ENCODE results near the gene ATF5. TPM values are rescaled to one million over a fixed set of nuclear protein-coding genes. Genes with fewer than 3 reads are reported as not detected.

The ATF5 gene
- total and polyA plus RNA-seq, 4 donors: 11.6 to 43.3 (median 18.9) TPM

DNA sequence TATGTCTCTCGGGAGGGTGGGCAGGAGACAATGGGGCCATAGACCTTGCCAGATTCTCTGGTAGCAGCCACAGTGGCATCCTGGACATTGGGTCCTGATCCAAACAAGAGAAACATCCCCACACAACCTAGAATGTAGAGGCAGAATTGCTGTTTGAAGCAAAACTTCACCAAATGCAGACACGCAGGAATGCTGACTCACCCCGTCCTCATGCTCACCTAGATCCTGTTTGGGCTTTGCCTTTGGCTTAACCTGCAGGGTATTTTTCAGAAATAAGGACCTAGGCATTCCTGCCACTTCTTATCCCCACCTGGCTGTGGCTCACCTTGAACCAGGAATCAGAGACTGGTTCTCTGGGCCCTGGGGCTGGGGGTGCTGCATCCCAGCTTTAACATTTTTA lies 44.2 kb upstream of the ATF5 start:
- Histone ChIP-seq H3K9me3 (ENCODE audit: control insufficient read depth, low read length) (no peaks in the 10 kb centered on the region), H3K36me3 (ENCODE audit: control insufficient read depth in 1 of 2, insufficient read depth in 2 of 2, low read length in 1 of 2) (peaks cover 5 to 25% of the 10 kb centered on the region in 2 donors), H3K4me1 (ENCODE audit: control insufficient read depth in 1 of 2, insufficient read depth in 2 of 2, low read length in 2 of 2) (no peaks in the 10 kb centered on the region), H3K27ac (ENCODE audit: low read depth in 1 of 2, low read length in 2 of 2) (no peak overlapping the region), H3K27me3 (ENCODE audit: control insufficient read depth in 1 of 2, insufficient read depth in 2 of 2, low read length in 1 of 2) (no peaks in the 10 kb centered on the region), H3K4me3 (ENCODE audit: low read length in 2 of 2) (no peak overlapping the region)
- 91 to 96% methylated on average over 3 of the region's 3 CpGs for WGBS, 2 donors
- DNase-seq (no peak), ATAC-seq (ENCODE audit: low FRiP score) (no peak)
- intact Hi-C loops (cut with DNase I): loop anchor here in 1 of 2 donors (5.0 kb wide), 1 partner anchor 43 kb away; the partner anchor contains the start of genes ATF5 and NUP62

DNA sequence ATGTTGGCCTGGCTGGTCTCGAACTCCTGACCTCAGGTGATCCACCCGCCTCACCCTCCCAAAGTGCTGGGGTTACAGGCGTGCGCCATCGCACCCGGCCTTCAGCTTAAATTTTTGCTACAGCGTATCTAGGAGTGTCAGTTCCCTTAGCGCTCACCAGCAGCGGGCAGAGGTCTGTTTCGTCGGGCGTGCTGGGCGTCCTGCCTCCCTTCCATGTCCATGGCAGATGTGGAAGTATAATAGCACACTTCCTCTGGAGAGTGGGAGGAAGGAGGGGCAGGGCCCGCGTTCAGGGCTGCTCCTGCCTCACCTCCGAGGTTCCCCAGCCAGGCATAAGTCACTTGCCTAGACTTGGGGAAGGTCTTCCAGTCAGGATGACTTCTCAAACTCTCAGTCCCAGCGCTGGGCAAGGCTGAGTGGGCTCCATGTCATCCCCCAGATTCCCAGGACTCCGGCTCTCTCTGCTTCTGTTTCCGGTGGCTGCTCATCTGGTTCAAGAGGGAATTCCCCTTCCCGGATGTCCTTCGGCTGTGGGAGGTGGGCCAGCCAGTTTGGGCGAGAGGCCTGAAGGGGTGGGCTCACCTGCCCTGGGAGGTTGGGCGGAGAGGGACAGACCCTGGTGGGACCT lies 41.9 kb upstream of the ATF5 start:
- peaks cover 3 to 14% of the 10 kb centered on the region in 2 donors for H3K36me3 ChIP-seq (ENCODE audit: control insufficient read depth in 1 of 2, insufficient read depth in 2 of 2, low read length in 1 of 2)
- ATAC-seq (ENCODE audit: low FRiP score) (no peak), DNase-seq (no peak)
- intact Hi-C loops (cut with DNase I): no loop called here
- no peaks in the 10 kb centered on the region for H3K4me1 ChIP-seq (ENCODE audit: control insufficient read depth in 1 of 2, insufficient read depth in 2 of 2, low read length in 2 of 2)
- H3K27ac ChIP-seq (ENCODE audit: low read depth in 1 of 2, low read length in 2 of 2): no peak overlapping the region
- WGBS, 2 donors: 80 to 83% methylated on average over 21 to 23 of the region's 23 CpGs
- H3K27me3 ChIP-seq (ENCODE audit: control insufficient read depth in 1 of 2, insufficient read depth in 2 of 2, low read length in 1 of 2): no peaks in the 10 kb centered on the region
- no peak overlapping the region for H3K4me3 ChIP-seq (ENCODE audit: low read length in 2 of 2)
- no peaks in the 10 kb centered on the region for H3K9me3 ChIP-seq (ENCODE audit: control insufficient read depth, low read length)

DNA sequence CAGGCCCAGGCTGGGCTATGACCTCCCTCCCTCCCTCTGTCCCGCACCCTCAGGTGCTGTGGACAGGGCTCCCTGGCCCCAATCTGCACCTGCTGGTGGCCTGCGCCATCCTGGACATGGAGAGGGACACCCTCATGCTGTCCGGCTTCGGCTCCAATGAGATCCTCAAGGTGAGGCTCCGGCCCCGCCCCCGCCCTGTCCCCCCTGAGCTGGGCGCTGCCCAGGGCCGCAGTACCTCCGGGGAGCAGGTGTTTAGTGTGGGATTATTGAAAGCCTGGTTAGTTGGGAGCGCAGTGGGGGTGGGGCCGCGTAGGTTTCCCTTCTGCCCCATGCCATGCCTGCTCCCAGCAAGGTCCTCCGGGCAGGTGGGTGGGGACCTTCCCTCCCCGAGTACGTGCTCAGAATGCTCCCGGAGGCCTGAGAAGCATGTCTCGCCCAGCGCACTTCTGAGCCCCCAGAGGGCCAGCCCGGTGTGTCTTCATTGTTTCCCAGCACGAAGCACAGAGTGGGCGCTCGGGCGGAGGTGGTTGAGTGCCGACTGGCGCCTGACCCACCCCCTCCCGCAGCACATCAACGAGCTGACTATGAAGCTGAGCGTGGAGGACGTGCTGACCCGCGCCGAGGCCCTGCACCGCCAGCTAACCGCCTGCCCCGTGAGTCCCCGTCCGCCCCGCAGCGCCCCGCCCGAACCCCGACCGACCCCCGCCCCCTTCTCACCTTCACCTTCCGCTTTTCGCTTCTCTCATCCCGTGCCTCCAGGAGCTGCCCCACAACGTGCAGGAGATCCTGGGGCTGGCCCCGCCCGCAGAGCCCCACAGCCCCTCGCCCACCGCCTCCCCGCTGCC lies 41.1 kb upstream of the ATF5 start:
- ATAC-seq (ENCODE audit: low FRiP score): no peak
- Histone ChIP-seq H3K4me3 (ENCODE audit: low read length in 2 of 2) (no peak overlapping the region), H3K36me3 (ENCODE audit: control insufficient read depth in 1 of 2, insufficient read depth in 2 of 2, low read length in 1 of 2) (peaks cover 3 to 11% of the 10 kb centered on the region in 2 donors), H3K27me3 (ENCODE audit: control insufficient read depth in 1 of 2, insufficient read depth in 2 of 2, low read length in 1 of 2) (no peaks in the 10 kb centered on the region), H3K27ac (ENCODE audit: low read depth in 1 of 2, low read length in 2 of 2) (no peak overlapping the region), H3K4me1 (ENCODE audit: control insufficient read depth in 1 of 2, insufficient read depth in 2 of 2, low read length in 2 of 2) (no peaks in the 10 kb centered on the region), H3K9me3 (ENCODE audit: control insufficient read depth, low read length) (no peaks in the 10 kb centered on the region)
- DNase-seq: no peak
- WGBS, 2 donors: 75 to 86% methylated on average over 50 to 54 of the region's 54 CpGs
- intact Hi-C loops (cut with DNase I): no loop called here

DNA sequence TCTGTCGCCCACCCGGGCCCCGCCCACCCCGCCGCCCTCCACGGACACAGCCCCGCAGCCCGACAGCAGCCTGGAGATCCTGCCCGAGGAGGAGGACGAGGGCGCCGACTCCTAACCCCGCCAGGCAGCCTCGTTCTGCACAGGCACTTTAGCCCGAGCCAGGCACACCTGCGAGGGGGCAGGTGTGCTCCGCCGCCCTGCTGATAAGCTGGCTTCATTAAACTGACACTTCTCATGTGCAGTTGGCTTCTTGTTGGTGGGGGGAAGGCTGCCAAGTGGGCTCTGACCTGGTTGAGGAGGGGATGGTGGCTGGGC lies 40.5 kb upstream of the ATF5 start:
- peaks cover 3 to 7% of the 10 kb centered on the region in 2 donors for H3K36me3 ChIP-seq (ENCODE audit: control insufficient read depth in 1 of 2, insufficient read depth in 2 of 2, low read length in 1 of 2)
- intact Hi-C loops (cut with DNase I): no loop called here
- WGBS, 2 donors: 88 to 90% methylated on average over 11 to 18 of the region's 18 CpGs
- H3K4me1 ChIP-seq (ENCODE audit: control insufficient read depth in 1 of 2, insufficient read depth in 2 of 2, low read length in 2 of 2): no peaks in the 10 kb centered on the region
- no peaks in the 10 kb centered on the region for H3K27me3 ChIP-seq (ENCODE audit: control insufficient read depth in 1 of 2, insufficient read depth in 2 of 2, low read length in 1 of 2)
- H3K9me3 ChIP-seq (ENCODE audit: control insufficient read depth, low read length): no peaks in the 10 kb centered on the region
- no peak overlapping the region for H3K4me3 ChIP-seq (ENCODE audit: low read length in 2 of 2)
- H3K27ac ChIP-seq (ENCODE audit: low read depth in 1 of 2, low read length in 2 of 2): no peak overlapping the region
- DNase-seq: no peak
- no peak for ATAC-seq (ENCODE audit: low FRiP score)

DNA sequence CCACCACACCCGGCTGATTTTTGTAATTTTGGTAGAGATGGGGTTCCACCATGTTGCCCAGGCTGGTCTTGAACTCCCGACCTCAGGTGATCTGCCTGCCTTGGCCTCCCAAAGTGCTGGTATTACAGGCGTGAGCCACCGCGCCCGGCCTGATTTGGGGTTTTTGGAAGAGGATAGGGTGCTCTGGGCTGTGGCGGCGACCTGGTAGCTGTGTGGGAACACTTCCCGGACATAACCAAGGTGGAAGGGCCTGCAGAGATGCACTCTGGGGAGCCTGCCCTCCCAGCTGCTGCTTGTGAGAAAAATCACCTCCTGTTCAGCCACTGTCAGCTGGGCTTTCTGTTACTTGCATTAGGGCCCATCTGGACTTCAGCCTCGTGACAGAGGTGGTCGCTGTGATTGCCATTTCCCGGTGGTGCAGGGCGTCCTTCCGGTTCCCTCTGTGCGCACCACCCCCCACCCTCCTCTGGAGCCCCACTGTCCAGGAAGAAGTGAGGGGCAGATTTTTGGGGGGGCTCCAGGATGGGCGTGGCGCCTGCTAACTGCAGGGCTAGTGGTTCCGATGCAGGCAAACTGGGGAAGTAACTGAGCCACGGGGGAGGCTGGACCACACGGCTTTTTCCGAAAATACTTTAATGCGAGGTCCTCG lies 39.8 kb upstream of the ATF5 start:
- Histone ChIP-seq H3K4me3 (ENCODE audit: low read length in 2 of 2) (no peak overlapping the region), H3K36me3 (ENCODE audit: control insufficient read depth in 1 of 2, insufficient read depth in 2 of 2, low read length in 1 of 2) (peaks cover 3 to 5% of the 10 kb centered on the region in 2 donors), H3K27me3 (ENCODE audit: control insufficient read depth in 1 of 2, insufficient read depth in 2 of 2, low read length in 1 of 2) (no peaks in the 10 kb centered on the region), H3K9me3 (ENCODE audit: control insufficient read depth, low read length) (no peaks in the 10 kb centered on the region), H3K4me1 (ENCODE audit: control insufficient read depth in 1 of 2, insufficient read depth in 2 of 2, low read length in 2 of 2) (no peaks in the 10 kb centered on the region), H3K27ac (ENCODE audit: low read depth in 1 of 2, low read length in 2 of 2) (no peak overlapping the region)
- DNase-seq (no peak), ATAC-seq (ENCODE audit: low FRiP score) (no peak)
- intact Hi-C loops (cut with DNase I): no loop called here
- WGBS, 2 donors: 94 to 96% methylated on average over 23 of the region's 23 CpGs

DNA sequence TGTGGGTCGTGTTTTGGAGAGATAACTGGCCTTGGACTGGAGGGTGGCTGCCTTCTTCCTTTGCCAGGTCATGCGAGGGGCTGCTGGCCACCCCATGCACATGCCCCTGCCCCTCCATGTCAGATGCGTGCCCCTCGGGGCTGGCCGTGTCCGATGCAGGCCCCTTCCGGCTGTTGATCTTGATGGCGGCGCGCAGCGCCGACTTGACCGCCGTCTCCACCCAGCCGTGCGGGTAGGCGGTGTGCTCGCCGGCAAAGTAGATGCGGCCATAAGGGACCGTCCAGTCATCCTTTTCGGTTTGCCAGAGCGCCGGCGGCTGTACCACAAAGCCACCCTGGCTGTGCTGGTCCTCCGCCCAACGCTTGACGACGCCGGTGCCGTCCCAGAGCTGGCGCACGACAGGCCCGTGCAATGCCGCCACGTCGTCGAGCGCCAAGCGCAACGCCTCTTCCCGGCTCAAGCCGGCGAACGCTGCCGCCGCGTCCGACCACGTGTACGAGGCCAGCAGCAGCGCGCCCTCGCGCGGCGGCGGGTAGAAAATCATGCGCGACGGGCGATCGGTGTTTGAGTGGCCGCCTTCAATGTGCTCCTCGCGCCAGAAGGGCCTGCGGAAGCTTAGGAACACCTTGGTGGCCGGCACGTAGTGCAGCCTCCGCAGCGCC lies 39.2 kb upstream of the ATF5 start:
- no peak overlapping the region for H3K4me3 ChIP-seq (ENCODE audit: low read length in 2 of 2)
- DNase-seq: peak; percentile 83 to 93

DNA sequence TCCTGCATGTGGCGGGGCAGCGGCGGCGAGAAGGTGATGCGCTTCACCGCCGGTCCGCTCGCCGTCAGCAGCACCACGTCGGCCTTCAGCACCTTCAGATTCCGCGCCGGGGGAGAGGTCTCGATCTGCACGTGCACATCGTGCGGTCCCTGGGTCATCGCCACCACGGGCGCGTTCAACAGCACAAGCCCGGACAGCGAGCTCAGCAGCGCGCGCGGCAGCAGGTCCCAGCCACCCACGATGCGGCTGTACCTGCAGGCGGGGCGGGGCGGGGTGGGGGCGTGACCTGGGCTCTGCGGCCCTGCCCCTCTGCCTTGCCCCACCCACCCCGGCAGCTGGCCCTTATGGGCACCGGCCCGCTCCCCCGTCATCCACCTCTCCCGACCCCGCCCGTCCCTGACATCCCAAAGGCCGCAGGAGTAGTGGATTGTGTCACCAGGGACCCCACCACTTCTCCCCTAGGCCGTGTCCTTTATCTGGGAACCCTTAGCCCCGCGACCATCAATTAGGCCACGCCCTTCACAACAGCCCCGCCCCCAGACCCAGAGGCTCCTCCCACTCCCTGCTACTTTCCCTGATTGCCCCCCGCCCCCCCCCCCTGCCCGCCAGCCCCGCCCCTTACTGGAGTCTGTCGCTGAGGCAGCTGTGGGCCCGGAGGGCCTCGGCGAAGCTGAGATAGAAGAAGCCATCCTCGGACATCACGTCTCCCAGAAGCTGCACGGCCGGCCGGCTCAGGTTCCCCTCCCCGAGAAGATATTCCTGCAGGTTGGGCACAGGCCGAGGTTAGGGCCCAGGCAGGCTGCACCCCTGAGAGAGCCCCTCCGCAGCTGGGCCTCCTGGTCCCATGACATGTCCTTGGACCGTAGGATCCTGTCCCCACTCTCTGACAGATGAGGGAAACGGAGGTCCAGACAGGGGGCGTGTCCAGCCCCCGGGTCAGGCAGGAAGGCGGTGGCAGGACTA lies 38.4 kb upstream of the ATF5 start:
- H3K27me3 ChIP-seq (ENCODE audit: control insufficient read depth in 1 of 2, insufficient read depth in 2 of 2, low read length in 1 of 2): no peaks in the 10 kb centered on the region
- no peak overlapping the region for H3K4me3 ChIP-seq (ENCODE audit: low read length in 2 of 2)
- 12 to 14% methylated on average over 57 to 69 of the region's 69 CpGs for WGBS, 2 donors
- no peak for DNase-seq
- H3K36me3 ChIP-seq (ENCODE audit: control insufficient read depth in 1 of 2, insufficient read depth in 2 of 2, low read length in 1 of 2): no peaks in the 10 kb centered on the region
- H3K9me3 ChIP-seq (ENCODE audit: control insufficient read depth, low read length): no peaks in the 10 kb centered on the region
- intact Hi-C loops (cut with DNase I): no loop called here
- peak; percentile 2 for ATAC-seq (ENCODE audit: low FRiP score)
- no peak overlapping the region for H3K27ac ChIP-seq (ENCODE audit: low read depth in 1 of 2, low read length in 2 of 2)
- H3K4me1 ChIP-seq (ENCODE audit: control insufficient read depth in 1 of 2, insufficient read depth in 2 of 2, low read length in 2 of 2): no peaks in the 10 kb centered on the region

More for the DNA sequence above, 39.2 kb upstream of the ATF5 start:
- H3K4me1 ChIP-seq (ENCODE audit: control insufficient read depth in 1 of 2, insufficient read depth in 2 of 2, low read length in 2 of 2): no peaks in the 10 kb centered on the region
- intact Hi-C loops (cut with DNase I): no loop called here
- no peaks in the 10 kb centered on the region for H3K36me3 ChIP-seq (ENCODE audit: control insufficient read depth in 1 of 2, insufficient read depth in 2 of 2, low read length in 1 of 2)
- H3K27ac ChIP-seq (ENCODE audit: low read depth in 1 of 2, low read length in 2 of 2): no peak overlapping the region
- no peaks in the 10 kb centered on the region for H3K9me3 ChIP-seq (ENCODE audit: control insufficient read depth, low read length)
- H3K27me3 ChIP-seq (ENCODE audit: control insufficient read depth in 1 of 2, insufficient read depth in 2 of 2, low read length in 1 of 2): no peaks in the 10 kb centered on the region
- 22 to 28% methylated on average over 50 to 71 of the region's 71 CpGs for WGBS, 2 donors
- peak; percentile 72 for ATAC-seq (ENCODE audit: low FRiP score)

DNA sequence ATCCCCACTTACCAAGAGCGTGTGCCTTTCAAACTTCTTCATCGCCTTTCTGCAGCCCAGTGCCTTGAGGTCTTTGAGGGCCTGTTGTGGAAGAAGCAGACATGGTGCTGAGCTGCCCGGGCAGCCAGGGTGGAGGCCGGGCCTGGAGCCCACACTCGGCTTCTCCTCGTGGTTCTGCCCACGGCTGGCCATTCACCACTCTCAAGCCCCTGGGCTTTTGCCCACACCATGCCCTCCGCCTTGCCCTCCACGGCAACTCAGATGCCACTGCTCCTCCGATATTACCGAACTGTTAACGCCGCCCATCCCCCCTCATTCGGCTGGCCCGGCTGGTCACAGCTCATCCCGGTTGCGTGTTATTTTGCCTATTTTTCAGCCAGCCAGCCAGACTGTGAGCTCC lies 37.6 kb upstream of the ATF5 start:
- Histone ChIP-seq H3K4me1 (ENCODE audit: control insufficient read depth in 1 of 2, insufficient read depth in 2 of 2, low read length in 2 of 2) (no peaks in the 10 kb centered on the region), H3K36me3 (ENCODE audit: control insufficient read depth in 1 of 2, insufficient read depth in 2 of 2, low read length in 1 of 2) (no peaks in the 10 kb centered on the region), H3K4me3 (ENCODE audit: low read length in 2 of 2) (no peak overlapping the region), H3K27ac (ENCODE audit: low read depth in 1 of 2, low read length in 2 of 2) (no peak overlapping the region), H3K27me3 (ENCODE audit: control insufficient read depth in 1 of 2, insufficient read depth in 2 of 2, low read length in 1 of 2) (no peaks in the 10 kb centered on the region), H3K9me3 (ENCODE audit: control insufficient read depth, low read length) (no peaks in the 10 kb centered on the region)
- ATAC-seq (ENCODE audit: low FRiP score): no peak
- intact Hi-C loops (cut with DNase I): no loop called here
- 79 to 83% methylated on average over 17 of the region's 17 CpGs for WGBS, 2 donors
- DNase-seq: no peak

Measured in aorta (tissue), 5 donors.